HepG2 (cell line): Measurements from ENCODE around the gene MGAT5. TPM values are rescaled to one million over a fixed set of nuclear protein-coding genes. Genes with fewer than 3 reads are reported as not detected.

ENCODE experiments used
- ATAC-seq: fragments of 200-7000 bp; cut with Tn5 transposase; 3 replicates; pipeline ENCODE4 v1.9.1; 2020; ENCODE audit warnings: mild to moderate bottlenecking, moderate library complexity
- BruUV-seq: library from RNA; stranded (reverse); fragments of 400-500 nt; replicated peaks from 2 replicates; lab custom pipeline; 2021; lab: Mats Ljungman, UMichigan
- CTCF ChIA-PET: fragments of 300-600 bp; formaldehyde crosslinking; extraction: SDS; loops from one replicate; lab custom pipeline; 2021; ENCODE audit warnings: low total read pairs, inconsistent platforms, low intra/inter-chr PET ratio; lab: Yijun Ruan, JAX
- POLR2A ChIA-PET: fragments of 350-600 bp; sonication (Branson Sonifier 250); formaldehyde crosslinking; loops from one replicate; lab custom pipeline; 2020; ENCODE audit warnings: antibody characterized with exemption, inconsistent platforms; lab: Yijun Ruan, JAX
- DNase-seq: peaks from one replicate; pipeline ENCODE4 v3.0.0-alpha.2; 2015; ENCODE audit warnings: low spot score
- FAIRE-seq: peaks from 3 replicates; lab custom pipeline; 2011; peaks lifted over from hg19 to GRCh38; lab: Jason Lieb, UNC
- H2AFZ ChIP-seq: one replicate; pipeline ENCODE4 v1.6.1; 2011; ENCODE audit warnings: low read length, inconsistent platforms
- H3K27ac ChIP-seq: fragments of 300-600 bp; 3 replicates; pipeline ENCODE4 v1.8.0; 2011; ENCODE audit warnings: mixed run types, mild to moderate bottlenecking, mixed read lengths, low read length, inconsistent platforms; ENCODE audit not compliant: insufficient read depth; ENCODE audit errors: extremely low read length
- H3K27me3 ChIP-seq, 2 experiments: fragments of 200-600 bp in 1 of 2; 2 replicates in 1 of 2; 3 replicates in 1 of 2; pipeline versions ENCODE4 v1.6.0 to v1.8.0; 2011; ENCODE audit warnings: low read length in 2 of 2, mild to moderate bottlenecking in 2 of 2, moderate library complexity in 2 of 2, inconsistent platforms in 1 of 2; ENCODE audit not compliant: insufficient read depth in 2 of 2, control insufficient read depth in 1 of 2
- H3K36me3 ChIP-seq, 2 experiments: fragments of 200-600 bp in 1 of 2; replicated peaks in 1 of 2; 2 replicates in 1 of 2; 3 replicates in 1 of 2; pipeline versions ENCODE4 v1.5.1 to v1.8.0; 2011; ENCODE audit warnings: low read length in 2 of 2, inconsistent platforms in 1 of 2; ENCODE audit not compliant: insufficient read depth in 2 of 2, control insufficient read depth in 1 of 2
- H3K4me1 ChIP-seq: 2 replicates; pipeline ENCODE4 v1.5.1; 2012; ENCODE audit warnings: low read length, inconsistent platforms; ENCODE audit not compliant: insufficient read depth
- H3K4me2 ChIP-seq: 2 replicates; pipeline ENCODE4 v1.6.0; 2011; ENCODE audit warnings: low read depth, low read length, inconsistent platforms
- H3K4me3 ChIP-seq, 3 experiments: fragments of 200-600 bp in 1 of 3; sonication (generic), shearing (Covaris generic) in 1 of 3; replicated peaks in 1 of 3; 2 replicates each; pipeline ENCODE4 v1.5.1; 2011 to 2016; ENCODE audit warnings: low read length in 3 of 3, inconsistent platforms in 2 of 3, low read depth in 2 of 3, mild to moderate bottlenecking in 2 of 3, control low read depth in 1 of 3, mixed read lengths in 1 of 3; ENCODE audit not compliant: insufficient read depth in 1 of 3
- H3K79me2 ChIP-seq: one replicate; pipeline ENCODE4 v1.6.1; 2011; ENCODE audit warnings: low read length, inconsistent platforms; ENCODE audit not compliant: insufficient read depth
- H3K9ac ChIP-seq: 2 replicates; pipeline ENCODE4 v1.6.0; 2011; ENCODE audit warnings: mild to moderate bottlenecking, low read depth, low read length, inconsistent platforms; ENCODE audit not compliant: insufficient read depth
- H3K9me3 ChIP-seq: 2 replicates; pipeline ENCODE4 v1.5.1; 2012; ENCODE audit warnings: mild to moderate bottlenecking, low read length
- H4K20me1 ChIP-seq: 2 replicates; pipeline ENCODE4 v1.6.0; 2011; ENCODE audit warnings: inconsistent platforms, mild to moderate bottlenecking, low read length, moderate library complexity; ENCODE audit not compliant: insufficient read depth
- AGO2 ChIP-seq: fragments of 200-400 bp; formaldehyde crosslinking; optimal IDR thresholded peaks from 2 replicates; pipeline ENCODE3; 2017; ENCODE audit warnings: mild to moderate bottlenecking, low read depth, low read length, moderate library complexity
- ARNT2 ChIP-seq: sonication (generic); formaldehyde crosslinking; IDR thresholded peaks from 2 replicates; pipeline ENCODE4 v1.8.0; 2022; ENCODE audit warnings: mild to moderate bottlenecking, low read depth, missing genetic modification reagents, moderate library complexity
- NRL ChIP-seq: sonication (generic); formaldehyde crosslinking; IDR thresholded peaks from 2 replicates; pipeline ENCODE4 v1.5.0; 2020; ENCODE audit warnings: missing genetic modification reagents, mild to moderate bottlenecking, moderate library complexity, borderline replicate concordance
- ZNF337 ChIP-seq: sonication (generic); formaldehyde crosslinking; IDR thresholded peaks from 2 replicates; pipeline ENCODE4 v1.5.1; 2020; ENCODE audit warnings: missing genetic modification reagents, low read depth, mild to moderate bottlenecking, borderline replicate concordance
- WGBS: methylation state at CpG from one replicate; pipeline ENCODE4 v1.1.6; 2017; ENCODE audit warnings: low lambda C conversion rate; 5-methylcytosine and 5-hydroxymethylcytosine counted together
- in situ Hi-C: cut with HindIII; loops from 2 replicates; pipeline ENCODE4 v1.10.0; 2017; ENCODE audit warnings: low pct_unique_long_range_greater_than_20kb; ENCODE audit not compliant: extremely low pct_ligation_motif_present
- intact Hi-C: fragments of 100-400 bp; cut with micrococcal nuclease; formaldehyde crosslinking; loops from one replicate; pipeline ENCODE4 v1.10.0; 2022; ENCODE audit not compliant: unreplicated experiment
- polyA plus RNA-seq, 8 experiments: library from polyadenylated mRNA; depleted of rRNA in 3 of 8; stranded (reverse) in 7 of 8; unstranded in 1 of 8; fragments of >200 nt; fragmentation: Illumina TruSeq in 4 of 8; extraction: Trizol in 4 of 8; gene quantifications; 2 replicates each; pipeline versions ENCODE4 v1.2.1 to v1.2.3, GENCODE V29; 2011 to 2016; ENCODE audit warnings: low read depth in 4 of 8, missing spikeins in 1 of 8, mixed read lengths in 1 of 8; ENCODE audit not compliant: insufficient read depth in 1 of 8
- total RNA-seq, 5 experiments: library from RNA; depleted of rRNA; stranded (reverse); fragments of >200 nt; fragmentation: Illumina TruSeq; extraction: Trizol; gene quantifications; 2 replicates each; pipeline ENCODE4 v1.2.3, GENCODE V29; 2016; ENCODE audit warnings: low read depth in 1 of 5
- TF ChIP-seq, protein P1 (sequence below): sonication (generic); formaldehyde crosslinking; IDR thresholded peaks from 2 replicates; pipeline ENCODE4 v1.4.0; 2020; ENCODE audit warnings: mild to moderate bottlenecking, missing genetic modification reagents

The MGAT5 gene
- total and polyA plus RNA-seq, 2 of the 13 experiments (the other 11 are each of a cell fraction or from before 2014, with no cell fraction given) = 33.1 to 60.2 TPM

- WGBS = 97% methylated on average over 6 of the region's 6 CpGs
- Histone ChIP-seq H3K27me3 (peaks cover 0 to 3% of the 10 kb centered on the region in 2 experiments; a peak in 3 of 5 replicates), H4K20me1 (no peaks in the 10 kb centered on the region), H3K9ac (no peak overlapping the region), H2AFZ (no peak overlapping the region), H3K27ac (peak overlapping the region; percentile 47), H3K36me3 (peaks cover 3 to 5% of the 10 kb centered on the region in 2 experiments; a peak in 4 of 5 replicates), H3K9me3 (no peaks in the 10 kb centered on the region), H3K4me2 (no peak overlapping the region), H3K79me2 (no peaks in the 10 kb centered on the region), H3K4me1 (peaks cover 52% of the 10 kb centered on the region), H3K4me3 (no peak overlapping the region)
- FAIRE-seq = no peak
- ChIA-PET CTCF (no interaction called here), POLR2A (no interaction called here)
- no peak for ATAC-seq
- in situ Hi-C loops (loop anchor here (10.0 kb wide), 2 partner anchors 334 to 574 kb away; no protein-coding TSS in a partner anchor), intact Hi-C loops (loop anchor here (2.0 kb wide), 1 partner anchor 340 kb away; no protein-coding TSS in a partner anchor)
- 0 out of 2 replicates have a peak, but pooled peaks have one; percentile 5 for TF ChIP-seq ARNT2
- TF ChIP-seq ZNF337 (CRISPR knock-in tag) = no peak
- no peak for DNase-seq
- BruUV-seq = no TSS peak
Measured at GRCh38 chr2:134458473-134458853, 204.6 kb downstream of the MGAT5 start.

- TF ChIP-seq, protein P1, sequence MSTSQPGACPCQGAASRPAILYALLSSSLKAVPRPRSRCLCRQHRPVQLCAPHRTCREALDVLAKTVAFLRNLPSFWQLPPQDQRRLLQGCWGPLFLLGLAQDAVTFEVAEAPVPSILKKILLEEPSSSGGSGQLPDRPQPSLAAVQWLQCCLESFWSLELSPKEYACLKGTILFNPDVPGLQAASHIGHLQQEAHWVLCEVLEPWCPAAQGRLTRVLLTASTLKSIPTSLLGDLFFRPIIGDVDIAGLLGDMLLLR (CRISPR knock-in tag) = no peak
- TF ChIP-seq AGO2 (peak; percentile 38), NRL (CRISPR knock-in tag) (0 out of 2 replicates have a peak, but pooled peaks have one; percentile 18)
- Histone ChIP-seq H3K4me3 (no peak overlapping the region), H2AFZ (no peak overlapping the region), H3K9me3 (no peaks in the 10 kb centered on the region), H3K4me2 (no peak overlapping the region), H3K27me3 (peaks cover 0 to 3% of the 10 kb centered on the region in 2 experiments; a peak in 3 of 5 replicates), H3K9ac (no peak overlapping the region), H4K20me1 (no peaks in the 10 kb centered on the region), H3K79me2 (no peaks in the 10 kb centered on the region), H3K27ac (no peak overlapping the region), H3K36me3 (peaks cover 1 to 3% of the 10 kb centered on the region in 2 experiments; a peak in 3 of 5 replicates), H3K4me1 (peaks cover 52% of the 10 kb centered on the region)
- ATAC-seq (no peak), DNase-seq (no peak), FAIRE-seq (no peak)
- BruUV-seq = no TSS peak
- POLR2A ChIA-PET = no interaction called here
- intact Hi-C loops = loop anchor here (2.0 kb wide), 1 partner anchor 340 kb away; no protein-coding TSS in a partner anchor
- in situ Hi-C loops = loop anchor here (10.0 kb wide), 2 partner anchors 334 to 574 kb away; no protein-coding TSS in a partner anchor
- CTCF ChIA-PET = no interaction called here
- WGBS = 95% methylated on average over 7 of the region's 10 CpGs
Measured at GRCh38 chr2:134458950-134459349, 205.1 kb downstream of the MGAT5 start.
